Astrocyte (in vitro differentiated cells and primary cell): Measurements from ENCODE around the gene BTG2. TPM values are rescaled to one million over a fixed set of nuclear protein-coding genes. Genes with fewer than 3 reads are reported as not detected.

Source experiments
- DNase-seq: peaks from one replicate; pipeline ENCODE4 v3.0.0-alpha.2; 2010; ENCODE audit warnings: low read depth
- FAIRE-seq: peaks from 2 replicates; lab custom pipeline; 2011; peaks lifted over from hg19 to GRCh38; lab: Jason Lieb, UNC
- H2AFZ ChIP-seq: 2 replicates; pipeline ENCODE4 v1.6.0; 2012; ENCODE audit warnings: low read depth, low read length, inconsistent platforms
- H3K27ac ChIP-seq: 2 replicates; pipeline ENCODE4 v1.5.1; 2011; ENCODE audit warnings: low read depth, low read length, inconsistent platforms
- H3K27me3 ChIP-seq: 2 replicates; pipeline ENCODE4 v1.6.0; 2011; ENCODE audit warnings: low read length, inconsistent platforms; ENCODE audit not compliant: insufficient read depth
- H3K36me3 ChIP-seq: 2 replicates; pipeline ENCODE4 v1.5.1; 2011; ENCODE audit warnings: low read length, inconsistent platforms; ENCODE audit not compliant: insufficient read depth
- H3K4me1 ChIP-seq: 2 replicates; pipeline ENCODE4 v1.5.1; 2011; ENCODE audit warnings: low read length, inconsistent platforms; ENCODE audit not compliant: insufficient read depth
- H3K4me2 ChIP-seq: 2 replicates; pipeline ENCODE4 v1.6.0; 2012; ENCODE audit warnings: low read length, inconsistent platforms
- H3K4me3 ChIP-seq: 2 replicates; pipeline ENCODE4 v1.5.1; 2011; ENCODE audit warnings: low read depth, mild to moderate bottlenecking, low read length, inconsistent platforms; ENCODE audit not compliant: insufficient read depth
- H3K79me2 ChIP-seq: 2 replicates; pipeline ENCODE4 v1.6.0; 2012; ENCODE audit warnings: mild to moderate bottlenecking, low read length, inconsistent platforms; ENCODE audit not compliant: insufficient read depth
- H3K9ac ChIP-seq: 2 replicates; pipeline ENCODE4 v1.6.0; 2012; ENCODE audit warnings: mild to moderate bottlenecking, low read length, inconsistent platforms
- H3K9me3 ChIP-seq: 2 replicates; pipeline ENCODE4 v1.5.1; 2012; ENCODE audit warnings: low read depth, mild to moderate bottlenecking, low read length, inconsistent platforms; ENCODE audit not compliant: insufficient read depth
- H4K20me1 ChIP-seq: 2 replicates; pipeline ENCODE4 v1.6.0; 2012; ENCODE audit warnings: low read length, inconsistent platforms; ENCODE audit not compliant: insufficient read depth
- H3K27ac Mint-ChIP-seq: one replicate; pipeline ENCODE4 v1.8.0; 2021; ENCODE audit warnings: mild to moderate bottlenecking, mixed read lengths; ENCODE audit not compliant: unreplicated experiment
- H3K27me3 Mint-ChIP-seq: one replicate; pipeline ENCODE4 v1.8.0; 2021; ENCODE audit warnings: low read depth, mixed read lengths; ENCODE audit not compliant: unreplicated experiment
- H3K36me3 Mint-ChIP-seq: one replicate; pipeline ENCODE4 v1.8.0; 2021; ENCODE audit warnings: low read depth, mixed read lengths; ENCODE audit not compliant: unreplicated experiment
- H3K4me1 Mint-ChIP-seq: one replicate; pipeline ENCODE4 v1.8.0; 2021; ENCODE audit warnings: low read depth, mixed read lengths; ENCODE audit not compliant: unreplicated experiment
- H3K4me3 Mint-ChIP-seq: one replicate; pipeline ENCODE4 v1.8.0; 2021; ENCODE audit warnings: mild to moderate bottlenecking, moderate library complexity, mixed read lengths; ENCODE audit not compliant: unreplicated experiment
- H3K9me3 Mint-ChIP-seq: one replicate; pipeline ENCODE4 v1.8.0; 2021; ENCODE audit warnings: mild to moderate bottlenecking, mixed read lengths; ENCODE audit not compliant: unreplicated experiment
- CTCF ChIP-seq: IDR thresholded peaks from 2 replicates; pipeline ENCODE4 v1.5.1; 2011; ENCODE audit warnings: low read depth, mild to moderate bottlenecking, inconsistent platforms, low read length, moderate library complexity; ENCODE audit not compliant: insufficient read depth
- EZH2 ChIP-seq: IDR thresholded peaks from 2 replicates; pipeline ENCODE4 v1.6.1; 2012; ENCODE audit warnings: mild to moderate bottlenecking, low read length, inconsistent platforms; ENCODE audit not compliant: insufficient read depth
- total RNA-seq: library from RNA; stranded (reverse); gene quantifications from 2 replicates; pipeline ENCODE4 v1.2.1, GENCODE V29; 2021

The BTG2 gene
- total RNA-seq, 1 donor from 2014 or later = 58.3 TPM

DNA sequence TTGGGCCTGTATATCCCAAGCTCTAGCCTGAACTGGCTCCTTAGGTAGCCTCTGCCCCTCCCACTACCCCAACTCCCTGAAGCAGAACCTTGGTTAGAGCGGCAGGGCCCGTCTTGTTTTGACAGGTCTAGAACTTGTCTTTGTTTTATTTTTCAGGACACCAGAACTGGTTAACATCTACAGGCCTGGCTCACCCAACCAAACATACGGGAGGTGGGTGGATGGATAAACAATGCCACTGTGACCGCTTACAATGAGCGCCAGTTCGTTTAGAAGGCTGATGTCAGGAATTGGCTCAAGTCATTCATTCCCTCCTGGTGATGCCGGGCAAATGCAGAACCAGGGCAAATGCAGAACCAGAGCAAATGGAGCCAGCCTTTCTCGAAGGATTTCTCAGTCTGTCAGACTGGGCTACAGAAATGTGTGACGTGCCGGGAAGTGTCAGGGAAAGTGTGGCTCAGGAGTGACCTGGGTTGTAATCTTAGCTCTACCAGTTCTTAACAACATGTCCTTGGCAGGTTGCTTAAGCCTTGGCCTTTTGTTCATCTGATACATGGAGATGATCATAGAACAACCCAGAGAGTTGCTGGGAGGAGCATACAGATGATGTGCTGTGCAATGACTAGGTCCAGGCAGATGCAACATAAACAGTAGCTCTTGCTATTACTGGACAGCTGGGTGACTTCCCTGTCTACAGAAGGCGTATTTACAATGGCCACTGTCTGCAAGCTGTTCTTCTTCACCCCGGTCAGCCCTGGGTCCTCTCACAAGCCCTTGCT is 30.5 kb upstream of the BTG2 start:
- H3K4me1 Mint-ChIP-seq = peaks cover 17% of the 10 kb centered on the region
- H3K4me2 ChIP-seq = no peak overlapping the region
- H3K9me3 ChIP-seq = no peaks in the 10 kb centered on the region
- no peaks in the 10 kb centered on the region for H4K20me1 ChIP-seq
- DNase-seq (peak; percentile 42), FAIRE-seq (no peak)
- no peak overlapping the region for H3K9ac ChIP-seq
- no peak for TF ChIP-seq EZH2
- TF ChIP-seq CTCF = no peak
- no peak overlapping the region for H3K27ac ChIP-seq
- H3K27ac Mint-ChIP-seq = no peak overlapping the region
- H3K79me2 ChIP-seq = no peaks in the 10 kb centered on the region
- no peaks in the 10 kb centered on the region for H3K36me3 Mint-ChIP-seq
- no peaks in the 10 kb centered on the region for H3K27me3 ChIP-seq
- no peaks in the 10 kb centered on the region for H3K9me3 Mint-ChIP-seq
- H3K36me3 ChIP-seq = no peaks in the 10 kb centered on the region
- no peak overlapping the region for H3K4me3 ChIP-seq
- peaks cover 27% of the 10 kb centered on the region for H3K4me1 ChIP-seq
- H2AFZ ChIP-seq = peak overlapping the region; percentile 23
- peaks cover 21% of the 10 kb centered on the region for H3K27me3 Mint-ChIP-seq
- no peak overlapping the region for H3K4me3 Mint-ChIP-seq

- no peak for TF ChIP-seq CTCF
- no peak for TF ChIP-seq EZH2
- no peak overlapping the region for H3K4me2 ChIP-seq
- H3K4me3 ChIP-seq = no peak overlapping the region
- H3K27me3 ChIP-seq = no peaks in the 10 kb centered on the region
- Mint-ChIP-seq H3K4me3 (no peak overlapping the region), H3K27ac (no peak overlapping the region), H3K36me3 (no peaks in the 10 kb centered on the region), H3K9me3 (no peaks in the 10 kb centered on the region), H3K27me3 (peaks cover 21% of the 10 kb centered on the region), H3K4me1 (peaks cover 20% of the 10 kb centered on the region)
- H3K79me2 ChIP-seq = no peaks in the 10 kb centered on the region
- no peaks in the 10 kb centered on the region for H3K36me3 ChIP-seq
- no peak overlapping the region for H2AFZ ChIP-seq
- no peaks in the 10 kb centered on the region for H3K9me3 ChIP-seq
- no peak for DNase-seq
- peaks cover 27% of the 10 kb centered on the region for H3K4me1 ChIP-seq
- no peak overlapping the region for H3K27ac ChIP-seq
- no peak for FAIRE-seq
- H3K9ac ChIP-seq = no peak overlapping the region
- H4K20me1 ChIP-seq = no peaks in the 10 kb centered on the region
Measured at GRCh38 chr1:203275656-203276272, 29.6 kb upstream of the BTG2 start.

DNA sequence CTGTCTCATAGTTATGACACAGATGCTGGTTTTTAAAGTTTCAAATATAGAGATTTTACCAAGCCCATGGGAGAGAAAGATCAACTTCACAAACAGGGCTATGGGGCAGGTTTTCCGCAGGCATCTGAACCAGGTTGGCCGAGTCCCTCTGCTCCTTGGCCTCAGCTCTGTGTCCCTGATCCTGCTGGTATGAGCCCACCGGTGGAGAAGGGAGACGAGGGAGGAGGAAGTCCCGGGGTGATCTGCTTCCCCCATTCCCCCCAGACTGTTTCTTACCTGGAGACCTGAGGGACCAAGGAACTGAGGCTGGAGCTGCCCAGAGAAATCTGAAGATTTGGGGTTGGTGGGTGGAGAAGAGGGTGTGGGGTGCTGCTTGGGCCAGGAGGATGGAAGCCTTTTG is 28.9 kb upstream of the BTG2 start:
- H3K4me3 ChIP-seq = no peak overlapping the region
- no peaks in the 10 kb centered on the region for H3K79me2 ChIP-seq
- Mint-ChIP-seq H3K27me3 (peaks cover 21% of the 10 kb centered on the region), H3K36me3 (no peaks in the 10 kb centered on the region), H3K9me3 (no peaks in the 10 kb centered on the region), H3K4me1 (peaks cover 20% of the 10 kb centered on the region), H3K27ac (no peak overlapping the region), H3K4me3 (no peak overlapping the region)
- TF ChIP-seq CTCF (no peak), EZH2 (no peak)
- H3K4me2 ChIP-seq = no peak overlapping the region
- H2AFZ ChIP-seq = no peak overlapping the region
- H3K9ac ChIP-seq = no peak overlapping the region
- no peak for DNase-seq
- no peak for FAIRE-seq
- peaks cover 27% of the 10 kb centered on the region for H3K4me1 ChIP-seq
- no peaks in the 10 kb centered on the region for H3K27me3 ChIP-seq
- no peaks in the 10 kb centered on the region for H4K20me1 ChIP-seq
- H3K36me3 ChIP-seq = no peaks in the 10 kb centered on the region
- no peaks in the 10 kb centered on the region for H3K9me3 ChIP-seq
- H3K27ac ChIP-seq = no peak overlapping the region
